OCI-LY1 (cell line): ENCODE measurements around the gene ST3GAL3.

Experiments
- CTCF ChIP-seq: fragments of 200-600 bp; sonication (generic), shearing (Covaris generic); IDR thresholded peaks from 2 replicates; pipeline ENCODE4 v1.5.1; 2017; ENCODE audit warnings: mild to moderate bottlenecking, antibody characterized with exemption, low read length, moderate library complexity, mixed read lengths
- EZH2 ChIP-seq: fragments of 200-600 bp; sonication (generic), shearing (Covaris generic); IDR thresholded peaks from 2 replicates; pipeline ENCODE4 v1.8.0; 2017; ENCODE audit warnings: borderline replicate concordance, mixed run types, mild to moderate bottlenecking, antibody characterized with exemption, low read length, moderate library complexity, mixed read lengths

GRCh38 chr1:43693371-43693770, 14.0 kb upstream of the ST3GAL3 start:
- no peak for TF ChIP-seq EZH2
- no peak for TF ChIP-seq CTCF
